ENCODE measurements around the gene OR1F1.
"Not testable (repeated sequence)": the region's sequence is repeated elsewhere in the genome, so short reads cannot be mapped to it uniquely, and the experiment has no call there.

Gene OR1F1

DNA sequence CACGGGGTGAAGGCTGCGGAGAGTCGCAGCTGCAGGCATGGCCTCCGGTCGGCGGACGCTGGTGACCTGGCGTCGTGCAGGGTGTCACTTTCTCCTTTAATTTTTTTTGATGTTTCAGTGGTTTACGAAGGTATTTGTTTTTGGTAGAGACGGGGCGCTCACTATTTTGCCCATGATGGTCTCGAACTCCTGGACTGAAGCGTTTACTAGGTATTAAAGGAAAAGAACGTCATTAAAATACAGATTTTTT lies 36.1 kb upstream of the OR1F1 start:
- DNase-seq = no peak

DNA sequence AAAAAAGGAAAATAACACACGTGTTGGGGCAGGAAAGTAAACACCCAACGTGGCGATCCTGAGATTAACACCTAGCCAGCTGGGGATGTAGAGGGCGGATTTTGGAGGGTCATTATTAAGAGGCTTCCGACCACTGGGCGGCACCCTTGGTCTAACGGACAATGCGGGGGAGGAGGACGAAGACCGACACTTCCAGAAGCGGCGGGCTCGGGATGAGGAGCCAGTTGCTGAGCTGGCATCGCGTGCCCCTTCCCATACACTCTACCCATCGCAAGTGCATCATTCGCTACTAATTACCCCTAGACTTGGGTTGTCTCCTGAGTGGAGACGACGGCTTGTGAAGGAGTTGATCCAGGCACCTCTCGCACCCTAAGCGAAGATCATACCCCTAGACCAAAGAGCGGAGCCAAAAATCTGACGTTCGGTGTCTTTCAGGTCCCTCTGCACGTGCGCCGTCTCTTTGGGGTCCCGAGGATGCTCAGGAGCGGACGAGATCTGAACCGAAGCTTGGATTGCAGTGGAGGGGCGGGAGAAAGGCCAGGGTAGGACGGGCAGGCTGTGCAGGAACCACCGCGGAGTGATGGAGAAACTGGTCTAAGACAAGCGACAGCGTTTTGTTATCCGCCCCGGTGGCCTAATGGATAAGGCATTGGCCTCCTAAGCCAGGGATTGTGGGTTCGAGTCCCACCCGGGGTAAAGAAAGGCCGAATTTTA lies 35.6 kb upstream of the OR1F1 start:
- DNase-seq = peak; percentile 66

DNA sequence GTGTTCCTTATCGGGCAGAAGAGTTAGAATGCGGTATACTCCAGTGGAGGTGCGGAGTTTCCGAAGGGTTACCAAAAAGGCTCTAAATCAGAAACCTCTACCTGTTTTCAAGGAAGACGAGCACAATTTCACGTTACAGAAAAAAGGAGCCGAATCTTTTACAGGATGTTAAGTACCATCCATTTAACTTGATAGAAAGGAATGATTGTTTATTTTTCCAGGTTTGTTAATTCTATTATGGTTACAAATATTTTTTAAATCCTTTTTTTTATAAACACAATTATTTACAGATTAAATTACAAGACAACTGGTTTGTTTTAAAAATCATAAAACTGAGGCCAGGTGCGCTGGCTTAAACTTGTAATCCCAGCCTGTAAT lies 35.0 kb upstream of the OR1F1 start:
- no peak for DNase-seq

DNA sequence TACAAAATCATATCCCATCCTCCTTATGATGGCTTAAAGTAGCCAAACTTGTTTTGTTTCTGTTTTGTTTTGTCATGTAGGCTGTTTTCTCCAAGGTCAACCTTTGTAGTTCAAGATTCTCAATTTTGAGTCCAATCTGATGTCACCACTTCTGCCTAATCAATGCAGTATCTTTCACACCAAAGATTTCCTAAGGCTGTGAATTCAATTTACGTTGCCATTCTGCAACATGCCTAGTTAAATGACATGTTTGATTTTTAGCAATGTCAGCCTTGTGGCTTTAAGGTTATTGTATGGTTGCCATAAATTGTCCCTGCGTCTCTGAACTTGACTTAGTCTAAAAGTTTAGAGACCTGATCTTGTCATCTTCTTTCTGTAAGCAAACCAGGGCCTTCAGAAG lies 32.8 kb upstream of the OR1F1 start:
- no peak for DNase-seq

DNA sequence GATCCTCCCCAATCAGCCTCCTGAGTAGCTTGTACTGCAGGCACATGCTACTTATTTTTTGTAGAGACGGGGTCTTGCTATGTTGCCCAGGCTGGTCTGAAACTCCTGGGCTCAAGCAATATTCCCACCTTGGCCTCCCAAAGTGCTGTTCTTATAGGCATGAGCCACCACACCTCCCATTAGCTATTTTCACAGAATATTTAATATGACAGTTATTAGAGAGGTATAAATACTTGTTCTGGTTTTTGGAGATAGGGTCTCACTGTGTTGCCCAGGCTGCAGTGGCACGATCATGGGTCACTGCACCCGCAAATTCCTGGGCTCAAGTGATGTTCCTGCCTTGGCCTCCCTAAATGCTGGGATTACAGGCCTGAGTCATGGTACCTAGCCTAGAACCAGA lies 32.0 kb upstream of the OR1F1 start:
- no peak for DNase-seq

DNA sequence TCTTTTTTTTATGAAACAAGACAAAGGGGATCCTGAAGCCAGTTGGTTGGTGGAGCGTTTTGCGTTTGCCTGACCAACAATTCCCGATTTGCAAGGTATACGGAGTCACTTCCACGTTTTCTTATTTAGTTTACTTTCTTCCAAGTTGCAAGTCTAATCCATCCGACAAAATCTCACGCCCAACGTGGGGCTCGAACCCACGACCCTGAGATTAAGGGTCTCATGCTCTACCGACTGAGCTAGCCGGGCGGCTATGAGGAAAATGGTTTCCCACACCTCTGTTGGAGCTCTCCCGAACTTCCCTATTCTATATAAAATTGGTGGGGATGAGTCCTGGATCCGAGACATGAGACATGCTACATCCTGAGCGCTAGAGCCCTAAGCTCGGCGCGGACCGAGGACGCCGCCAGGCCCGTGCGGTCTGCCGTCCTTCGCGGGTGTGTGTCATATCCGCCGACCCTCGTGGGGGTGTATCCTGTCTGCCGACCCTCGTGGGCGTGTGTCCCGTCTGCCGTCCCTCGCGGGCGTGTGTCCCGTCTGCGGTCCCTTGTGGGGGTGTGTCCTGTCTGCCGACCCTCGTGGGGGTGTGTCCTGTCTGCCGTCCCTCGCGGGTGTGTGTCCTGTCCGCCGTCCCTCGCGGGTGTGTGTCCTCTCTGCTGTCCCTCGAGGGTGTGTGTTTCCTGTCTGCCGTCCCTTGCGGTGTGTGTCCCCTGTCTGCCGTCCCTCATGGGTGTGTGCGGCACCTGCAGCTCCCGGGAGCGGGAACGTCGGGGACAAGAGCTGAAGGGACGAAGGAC lies 30.6 kb upstream of the OR1F1 start:
- peak; percentile 64 for DNase-seq

DNA sequence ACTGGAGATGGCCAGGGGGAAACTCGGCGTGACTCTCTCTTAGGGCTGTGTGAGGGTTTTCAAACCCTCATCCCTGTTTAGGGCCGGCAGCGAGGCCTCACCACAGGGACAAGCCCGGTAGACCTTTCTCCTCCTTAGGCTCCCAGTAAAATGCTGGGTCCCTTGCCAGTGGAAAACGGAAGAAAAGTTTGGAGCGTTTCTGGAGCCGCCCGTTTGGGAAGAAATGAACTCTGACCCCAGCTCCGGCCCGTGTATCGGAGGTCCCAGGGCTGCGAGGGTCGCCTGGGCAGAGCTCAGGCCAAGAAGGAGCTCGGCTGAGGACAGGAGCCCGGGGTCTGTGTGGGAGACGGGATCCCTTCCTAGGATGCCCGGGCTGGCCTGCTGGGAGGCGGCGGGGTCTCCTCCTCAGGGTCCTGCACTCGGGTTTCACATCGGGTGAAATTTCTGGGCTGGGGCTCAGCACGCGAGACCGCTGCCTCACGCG lies 29.9 kb upstream of the OR1F1 start:
- DNase-seq = no peak

DNA sequence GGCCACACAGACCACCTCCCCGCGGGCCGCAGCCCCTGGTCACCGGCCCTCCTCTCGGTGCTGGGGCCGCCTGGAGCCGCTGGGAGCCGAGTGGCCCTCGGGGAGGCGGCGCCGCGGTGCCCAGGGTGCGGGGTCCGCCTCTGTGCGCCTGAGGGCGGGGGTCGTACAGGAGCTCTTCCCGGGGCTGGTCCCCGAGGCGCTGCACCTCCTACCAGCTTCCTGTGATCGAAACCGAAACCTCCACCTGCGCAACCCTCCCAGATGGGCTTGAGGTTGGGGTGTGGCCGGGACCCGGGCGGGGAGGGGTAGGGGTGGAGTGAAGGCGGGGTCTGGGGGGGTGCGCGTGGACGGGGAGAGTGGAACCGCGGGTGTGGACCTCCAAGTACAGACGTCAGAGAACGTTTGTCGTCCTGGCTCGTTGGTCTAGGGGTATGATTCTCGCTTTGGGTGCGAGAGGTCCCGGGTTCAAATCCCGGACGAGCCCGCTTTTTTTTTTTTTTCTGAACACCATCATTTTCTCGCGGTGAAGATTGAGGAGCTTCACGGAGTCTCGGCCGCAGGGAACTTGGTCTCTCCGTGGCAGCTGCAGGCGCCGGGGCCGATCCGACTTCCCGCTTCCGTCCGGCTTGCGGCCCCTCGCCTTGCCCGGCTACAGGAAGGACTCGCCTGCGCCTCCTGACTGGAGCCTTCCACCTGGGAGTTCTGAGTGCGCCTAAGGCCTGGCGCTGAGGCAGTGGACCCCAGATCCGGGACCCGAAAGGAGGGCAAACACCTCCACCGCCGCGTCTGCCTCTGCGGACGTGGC lies 29.3 kb upstream of the OR1F1 start:
- DNase-seq = peak; percentile 96

DNA sequence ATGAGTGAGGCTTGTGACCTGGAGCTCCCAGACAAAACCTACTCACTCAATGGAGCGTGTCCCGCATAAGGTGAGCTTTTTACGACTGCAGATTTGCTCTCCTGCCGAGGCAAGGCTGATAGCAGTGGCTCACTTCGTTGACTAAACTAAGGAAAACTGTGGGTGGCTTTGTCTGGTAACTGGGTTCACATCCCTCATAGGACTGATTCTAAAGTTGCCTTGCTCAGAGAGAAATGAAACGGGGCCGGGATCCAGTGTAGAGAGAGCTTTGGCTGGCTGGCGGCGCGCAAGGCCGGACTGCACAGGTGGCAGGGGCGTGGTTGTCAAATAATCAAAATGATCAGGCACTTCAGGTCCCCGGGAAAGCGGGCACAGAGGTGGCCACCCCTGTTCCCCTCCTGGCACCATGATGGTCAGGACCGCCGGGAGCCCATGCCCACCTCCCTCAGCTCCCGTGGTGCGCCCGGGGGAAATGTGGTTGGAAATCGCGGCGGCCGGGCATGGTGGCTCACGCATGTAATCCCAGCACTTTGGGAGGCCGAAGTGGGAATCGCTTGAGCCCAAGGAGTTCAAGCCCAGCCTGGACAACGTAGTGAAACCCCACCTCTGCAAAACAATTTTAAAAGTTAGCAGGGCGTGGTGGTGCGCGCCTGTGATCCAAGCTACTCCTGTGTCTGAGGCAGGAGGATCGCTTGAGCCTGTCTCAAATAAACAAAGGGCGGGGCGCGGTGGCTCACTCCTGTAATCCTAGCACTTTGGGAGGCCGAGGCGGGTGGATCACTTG lies 26.6 kb upstream of the OR1F1 start:
- DNase-seq = no peak

DNA sequence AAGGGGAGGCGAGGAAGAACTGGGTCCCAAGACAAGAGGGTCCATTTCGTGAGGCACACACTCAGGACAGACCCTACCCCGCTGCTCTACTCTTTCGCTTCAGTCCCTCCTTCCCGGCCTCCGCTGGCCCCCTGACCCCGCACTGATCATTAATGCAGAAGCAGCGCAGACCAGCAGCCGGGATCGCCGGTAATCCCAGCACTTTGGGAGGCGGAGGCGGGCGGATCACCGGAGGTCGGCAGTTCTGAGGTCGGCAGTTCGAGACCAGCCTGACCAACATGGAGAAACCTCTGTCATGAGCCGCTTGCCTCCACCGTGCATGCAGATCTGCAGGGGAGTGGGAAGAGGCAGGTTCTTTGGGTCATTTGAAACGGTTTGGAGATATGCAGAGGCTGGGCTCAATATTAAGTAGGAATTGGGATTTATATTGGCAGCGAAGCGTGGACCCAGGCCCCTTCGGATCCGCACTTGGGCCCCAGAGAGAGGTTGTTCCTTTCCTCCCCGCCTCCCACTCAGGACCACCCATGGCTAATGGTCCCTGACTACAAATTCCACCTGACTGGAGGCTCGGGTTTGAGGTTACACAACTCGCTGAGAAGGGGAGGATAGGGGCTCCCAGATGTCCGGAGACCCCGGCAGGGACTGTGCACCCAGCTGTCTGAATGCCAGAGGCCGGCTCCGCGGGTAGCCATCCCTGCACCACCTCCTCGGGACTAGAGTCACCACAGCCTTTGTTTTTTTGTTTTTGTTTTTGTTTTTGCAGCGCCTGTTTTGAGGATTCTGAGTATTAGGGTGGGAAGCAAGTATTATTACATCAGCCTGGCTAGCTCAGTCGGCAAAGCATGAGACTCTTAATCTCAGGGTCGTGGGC lies 23.6 kb upstream of the OR1F1 start:
- no peak for DNase-seq

DNA sequence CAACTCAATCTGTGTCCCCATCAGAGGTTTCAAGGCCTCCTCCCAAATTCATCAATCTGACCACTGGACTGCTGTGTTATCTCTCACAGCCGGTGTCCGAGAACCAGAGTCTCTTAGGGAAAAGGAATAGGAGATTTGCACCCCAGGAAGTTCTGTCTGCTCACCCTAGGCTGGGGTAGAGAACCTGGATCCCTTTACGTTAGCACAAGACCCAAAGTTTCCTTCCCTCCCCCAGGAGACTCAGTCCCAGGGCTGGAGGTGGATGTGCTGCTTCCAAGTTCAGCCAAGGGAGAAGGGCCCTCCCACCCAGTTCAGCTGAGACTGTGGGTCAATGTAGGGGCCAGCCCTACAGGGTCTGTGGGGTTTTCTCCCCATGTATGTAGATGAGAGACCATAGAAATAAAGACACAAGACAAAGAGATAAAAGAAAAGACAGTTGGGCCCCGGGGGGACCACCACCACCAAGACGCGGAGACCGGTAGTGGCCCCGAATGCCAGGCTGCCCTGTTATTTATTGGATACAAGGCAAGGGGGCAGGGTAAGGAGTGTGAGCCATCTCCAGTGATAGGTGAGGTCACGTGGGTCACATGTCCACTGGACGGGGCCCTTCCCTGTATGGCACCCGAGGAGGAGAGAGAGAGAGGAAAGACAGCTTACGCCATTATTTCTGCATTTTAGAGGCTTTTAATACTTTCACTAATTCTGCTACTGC lies 22.7 kb upstream of the OR1F1 start:
- no peak for DNase-seq

DNA sequence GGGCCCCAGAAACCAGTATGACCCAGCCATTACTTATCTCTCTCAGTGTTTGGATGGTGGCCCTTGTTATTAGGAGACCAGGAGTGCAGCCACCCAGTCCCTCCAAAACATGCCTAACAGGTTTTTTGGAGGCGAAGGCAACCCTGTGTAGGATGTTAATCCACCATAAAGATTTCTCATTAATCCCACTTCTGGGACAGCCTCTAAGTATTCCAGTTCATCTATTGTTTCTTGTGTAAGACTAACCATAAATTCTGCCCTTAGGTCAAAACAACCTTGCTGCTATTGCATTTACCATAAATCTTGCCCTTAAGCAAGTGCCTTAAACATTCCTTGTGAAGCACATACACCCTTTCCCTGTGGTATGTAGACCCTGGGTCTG lies 21.5 kb upstream of the OR1F1 start:
- no peak for DNase-seq

DNA sequence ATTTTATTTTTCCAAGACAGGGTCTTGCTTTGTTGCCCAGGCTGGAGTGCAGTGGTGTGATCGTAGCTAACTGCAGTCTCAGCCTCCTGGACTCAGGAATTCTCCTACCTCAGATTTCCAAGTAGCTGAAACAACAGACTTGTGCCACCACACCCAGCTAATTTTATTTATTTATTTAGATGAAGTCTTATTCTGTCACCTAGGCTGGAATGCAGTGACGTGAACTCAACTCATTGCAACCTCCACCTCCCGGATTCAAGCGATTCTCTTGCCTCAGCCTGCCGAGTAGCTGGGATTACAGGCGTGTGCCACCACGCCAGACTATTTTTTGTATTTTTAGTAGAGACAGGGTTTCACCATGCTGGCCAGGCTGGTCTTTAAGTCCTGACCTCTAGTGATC lies 19.3 kb upstream of the OR1F1 start:
- not testable (repeated sequence) for DNase-seq

DNA sequence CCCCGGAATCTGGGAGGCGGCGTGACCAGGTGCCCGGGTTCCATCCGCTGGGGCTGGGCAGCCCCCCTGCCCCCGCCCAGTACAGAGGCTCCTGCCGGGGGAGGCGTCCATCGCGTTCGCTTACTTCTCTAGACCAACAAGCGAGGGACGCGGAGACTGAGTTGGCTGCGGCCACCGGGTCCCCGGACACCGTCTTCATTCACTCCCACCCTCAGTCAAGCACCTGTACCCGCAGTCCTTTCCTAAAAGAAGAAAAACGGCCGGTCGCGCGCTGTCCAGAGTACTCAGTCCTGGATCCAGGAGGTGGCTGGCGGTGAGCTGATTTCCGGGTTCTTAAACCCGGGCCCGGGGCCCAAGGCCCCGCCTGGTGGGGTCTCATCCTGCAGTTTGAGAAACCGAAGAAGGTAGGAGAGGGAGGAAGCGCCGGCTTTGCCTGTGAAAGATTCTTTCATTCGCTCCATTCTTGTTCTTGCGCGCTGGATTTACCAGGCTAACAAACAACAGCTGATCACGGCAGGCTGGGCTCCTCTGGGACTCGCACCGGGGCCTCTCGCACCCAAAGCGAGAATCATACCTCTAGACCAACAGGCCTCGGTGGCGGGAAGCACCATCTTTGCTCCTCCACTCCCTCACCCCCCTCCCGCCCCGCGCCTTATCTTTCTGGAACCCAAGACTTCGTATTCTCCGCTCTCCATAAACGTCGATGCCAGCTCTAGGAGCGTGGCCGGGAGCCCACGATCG lies 17.4 kb upstream of the OR1F1 start:
- no peak for DNase-seq

DNA sequence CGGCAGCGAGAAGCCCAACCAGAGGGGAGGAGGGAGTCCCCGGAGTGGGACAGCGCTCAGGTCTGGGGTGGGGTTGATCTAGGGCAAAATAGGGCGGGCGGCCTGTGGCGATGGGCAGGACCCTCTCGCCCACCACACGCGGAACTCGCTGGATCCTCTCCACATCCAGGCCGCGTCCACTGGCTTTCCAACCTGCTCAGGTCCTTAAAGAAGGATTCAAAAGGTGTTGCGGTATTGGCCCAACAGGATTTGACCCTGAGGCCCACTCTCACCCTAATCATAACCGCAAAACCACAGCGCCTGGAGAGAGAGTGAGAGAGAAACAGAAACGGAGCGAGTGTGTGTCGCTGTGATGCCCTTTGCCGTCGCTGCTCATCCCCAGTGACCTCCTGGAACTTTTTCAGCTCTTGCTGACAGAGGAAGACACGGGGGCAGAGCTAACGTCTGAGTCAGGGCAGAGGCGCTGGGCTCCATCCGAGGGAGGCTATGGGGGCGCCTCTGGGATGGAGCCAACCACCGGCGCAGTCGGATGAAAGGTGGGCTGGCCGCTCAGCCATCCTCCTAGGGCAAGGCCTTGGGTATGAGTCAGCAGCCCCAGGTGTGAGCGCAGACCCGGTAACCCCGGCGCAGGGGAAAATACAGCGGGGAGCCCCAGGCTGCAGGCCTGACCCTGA lies 16.7 kb upstream of the OR1F1 start:
- peak; percentile 57 for DNase-seq

DNA sequence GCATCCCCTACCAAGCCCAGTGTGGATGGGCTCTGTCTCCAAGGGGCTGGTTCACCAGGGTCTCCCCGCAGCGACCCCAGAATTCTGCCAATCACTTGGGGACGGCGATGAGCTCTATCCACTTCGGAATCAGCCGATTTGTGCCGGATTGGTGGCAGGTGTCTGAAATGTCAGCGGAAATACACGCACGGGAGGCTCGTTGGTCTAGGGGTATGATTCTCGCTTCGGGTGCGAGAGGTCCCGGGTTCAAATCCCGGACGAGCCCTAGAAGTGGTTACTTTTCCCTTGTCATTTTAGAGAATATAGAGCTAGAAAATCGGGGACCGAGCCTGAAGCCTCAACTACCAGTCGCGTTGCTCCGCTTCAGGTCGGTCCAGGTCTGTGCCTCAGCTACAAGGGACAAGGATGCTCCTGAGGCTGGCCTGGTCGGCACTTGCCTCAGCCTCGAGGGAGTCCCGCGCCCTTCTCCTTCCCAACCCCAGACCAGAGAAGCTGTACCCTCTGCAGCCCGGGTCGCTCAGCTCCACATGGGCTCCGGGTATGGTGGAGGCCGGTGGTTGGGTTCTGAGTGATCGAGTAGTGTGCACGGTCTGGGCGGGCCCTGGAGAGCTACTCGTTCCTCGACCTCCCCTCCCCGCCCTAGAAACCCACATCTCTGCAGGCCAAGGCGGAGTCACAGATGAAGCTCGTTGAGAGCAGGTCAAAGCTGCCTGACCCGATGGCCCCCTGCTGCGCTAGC lies 16.0 kb upstream of the OR1F1 start:
- DNase-seq = no peak

DNA sequence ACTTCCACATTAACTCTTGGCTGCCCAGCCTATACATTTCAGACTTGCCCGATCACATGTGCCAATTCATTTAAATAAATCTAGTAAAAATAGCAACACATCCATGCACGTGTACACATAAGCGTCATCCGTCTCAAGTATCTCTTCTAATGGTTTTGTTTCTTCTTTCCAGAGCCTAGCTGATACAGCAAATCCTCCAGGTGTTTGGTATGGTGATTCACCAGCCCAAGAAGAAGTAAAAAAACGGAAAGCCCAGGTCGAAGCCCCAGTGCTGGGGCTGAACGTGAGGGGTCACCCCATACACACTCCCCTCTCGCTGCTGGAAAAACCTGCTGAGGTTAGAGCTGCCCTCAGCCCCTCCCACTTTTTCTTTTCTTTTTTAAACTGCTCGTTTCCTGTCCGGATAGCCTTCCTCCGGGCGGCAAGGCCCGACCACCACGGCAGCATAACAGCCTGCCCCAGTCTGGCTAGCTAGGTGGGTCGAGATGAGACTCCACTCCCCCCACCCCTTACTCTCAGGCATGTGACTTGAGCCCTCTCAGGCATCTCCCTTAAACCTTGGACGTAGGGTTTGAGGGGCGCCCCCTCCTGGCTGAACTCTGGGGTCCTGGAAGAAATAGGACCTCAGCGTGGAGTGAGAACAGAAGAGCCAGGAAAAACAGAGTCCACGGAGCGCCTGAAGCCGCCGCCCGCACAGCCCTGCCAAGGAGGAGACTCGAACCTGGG lies 13.9 kb upstream of the OR1F1 start:
- no peak for DNase-seq

DNA sequence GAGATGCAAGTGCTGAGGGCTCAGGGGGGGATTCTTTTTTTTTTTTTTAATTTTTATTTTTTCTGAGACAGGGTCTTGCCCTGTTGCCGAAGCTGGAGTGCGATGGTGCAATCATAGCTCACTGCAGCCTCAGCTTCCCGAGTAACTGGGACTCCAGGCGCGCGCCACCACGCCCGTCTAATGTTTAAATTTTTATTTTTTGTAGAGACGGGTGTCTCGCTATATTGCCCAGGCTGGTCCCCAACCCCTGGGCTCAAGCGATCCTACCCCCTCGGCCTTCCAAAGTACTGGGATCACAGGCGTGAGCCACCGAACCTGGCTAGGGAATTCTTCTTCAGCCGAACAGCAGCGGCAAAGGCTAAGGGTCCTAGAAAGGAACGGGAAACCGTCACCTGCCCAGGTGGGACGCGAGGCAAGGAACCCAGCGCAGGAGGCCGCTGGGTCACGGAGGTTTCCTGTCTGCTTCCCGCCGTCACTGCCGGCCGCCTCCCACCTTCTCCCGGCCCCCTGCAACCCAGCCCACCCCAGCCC lies 13.3 kb upstream of the OR1F1 start:
- no peak for DNase-seq

Data from activated gamma-delta T cell treated with Interleukin-2 at 50 U/mL for 16 hours (primary cell).